Measurements from ENCODE around the gene XRN2. TPM values are rescaled to one million over a fixed set of nuclear protein-coding genes. Genes with fewer than 3 reads are reported as not detected.

Gene XRN2
- polyA plus RNA-seq, 3 donors = 53.1 to 111 (median 101) TPM

- intact Hi-C loops (cut with micrococcal nuclease) = no loop called here
- TF ChIP-seq CTCF (IDR thresholded peaks at IDR 0.05) = no peak
- no peak overlapping the region for H2AFZ ChIP-seq (ENCODE audit: insufficient read depth, low read depth, low read length, poor library complexity, severe bottlenecking)
- H3K36me3 ChIP-seq (replicated peaks in 1 of 2; ENCODE audit: control insufficient read depth in 1 of 2, insufficient read depth in 2 of 2, low read length in 2 of 2) = peaks cover 81 to 91% of the 10 kb centered on the region in 2 donors
- Mint-ChIP-seq H3K9me3 (no peaks in the 10 kb centered on the region), H3K4me3 (no peak overlapping the region), H3K27me3 (ENCODE audit: low read depth in 3 of 3) (peaks cover 0 to 2% (median 0%) of the 10 kb centered on the region in 3 donors), H3K4me1 (peaks cover 22% of the 10 kb centered on the region), H3K27ac (no peak overlapping the region), H3K36me3 (peaks cover 67 to 82% of the 10 kb centered on the region in 2 donors)
- no peak overlapping the region for H3K4me2 ChIP-seq (replicated peaks; ENCODE audit: extremely low read depth, low read length, poor library complexity, severe bottlenecking)
- H4K20me1 ChIP-seq (ENCODE audit: insufficient read depth, low read length) = peaks cover 44% of the 10 kb centered on the region
- no peak overlapping the region for H3K9ac ChIP-seq (ENCODE audit: insufficient read depth, low read length, poor library complexity, severe bottlenecking)
- no peak overlapping the region for H3K27ac ChIP-seq (ENCODE audit: low read depth in 1 of 2, low read length in 2 of 2)
- H3K9me3 ChIP-seq (replicated peaks in 1 of 2; ENCODE audit: control insufficient read depth in 1 of 2, insufficient read depth in 1 of 2, low read length in 2 of 2) = no peaks in the 10 kb centered on the region
- no peaks in the 10 kb centered on the region for H3K79me2 ChIP-seq (ENCODE audit: insufficient read depth, low read length)
- no CpG with 5 or more reads among the region's 5 CpGs for WGBS (ENCODE audit: insufficient coverage)
- no peak overlapping the region for H3K4me3 ChIP-seq (replicated peaks in 1 of 3; ENCODE audit: low read depth in 2 of 3, low read length in 3 of 3)
- DNase-seq = no peak
- peaks cover 9 to 19% of the 10 kb centered on the region in 2 donors for H3K4me1 ChIP-seq (ENCODE audit: control insufficient read depth in 1 of 2, insufficient read depth in 2 of 2, low read length in 2 of 2)
- H3K27me3 ChIP-seq (ENCODE audit: control insufficient read depth in 2 of 2, insufficient read depth in 2 of 2, low read length in 2 of 2) = no peaks in the 10 kb centered on the region
Measured at GRCh38 chr20:21358737-21359136, 55.6 kb downstream of the XRN2 start.

- Histone ChIP-seq H4K20me1 (ENCODE audit: insufficient read depth, low read length) (peaks cover 42% of the 10 kb centered on the region), H3K36me3 (replicated peaks in 1 of 2; ENCODE audit: control insufficient read depth in 1 of 2, insufficient read depth in 2 of 2, low read length in 2 of 2) (peaks cover 73 to 90% of the 10 kb centered on the region in 2 donors), H3K27me3 (ENCODE audit: control insufficient read depth in 2 of 2, insufficient read depth in 2 of 2, low read length in 2 of 2) (no peaks in the 10 kb centered on the region), H3K79me2 (ENCODE audit: insufficient read depth, low read length) (no peaks in the 10 kb centered on the region), H3K4me3 (replicated peaks in 1 of 3; ENCODE audit: low read depth in 2 of 3, low read length in 3 of 3) (no peak overlapping the region), H3K27ac (ENCODE audit: low read depth in 1 of 2, low read length in 2 of 2) (peak overlapping the region in 1 of 2 donors; percentile 58), H3K9me3 (replicated peaks in 1 of 2; ENCODE audit: control insufficient read depth in 1 of 2, insufficient read depth in 1 of 2, low read length in 2 of 2) (no peaks in the 10 kb centered on the region), H3K4me2 (replicated peaks; ENCODE audit: extremely low read depth, low read length, poor library complexity, severe bottlenecking) (no peak overlapping the region), H3K9ac (ENCODE audit: insufficient read depth, low read length, poor library complexity, severe bottlenecking) (peak overlapping the region; percentile 0), H3K4me1 (ENCODE audit: control insufficient read depth in 1 of 2, insufficient read depth in 2 of 2, low read length in 2 of 2) (peaks cover 9 to 19% of the 10 kb centered on the region in 2 donors), H2AFZ (ENCODE audit: insufficient read depth, low read depth, low read length, poor library complexity, severe bottlenecking) (no peak overlapping the region)
- DNase-seq = no peak
- Mint-ChIP-seq H3K4me3 (no peak overlapping the region), H3K27ac (peak overlapping the region in 5 of 7 donors; percentile 2 to 74 (median 61)), H3K36me3 (peaks cover 65 to 85% of the 10 kb centered on the region in 2 donors), H3K27me3 (ENCODE audit: low read depth in 3 of 3) (peaks cover 0 to 2% (median 0%) of the 10 kb centered on the region in 3 donors), H3K9me3 (no peaks in the 10 kb centered on the region), H3K4me1 (peaks cover 22% of the 10 kb centered on the region)
- no CpG with 5 or more reads among the region's 1 CpG for WGBS (ENCODE audit: insufficient coverage)
- intact Hi-C loops (cut with micrococcal nuclease) = no loop called here
- TF ChIP-seq CTCF (IDR thresholded peaks at IDR 0.05) = no peak
Measured at GRCh38 chr20:21360705-21361104, 57.6 kb downstream of the XRN2 start.

Data from CD14-positive monocyte (primary cell).